CD4-positive, alpha-beta T cell treated with Interleukin-6 at 100 ng/mL for 8 hours (primary cell): ENCODE results near the gene FHL2.

Source experiments
- DNase-seq: peaks from one replicate; pipeline ENCODE4 v3.0.0-alpha.2; 2020; ENCODE audit warnings: mixed read lengths, low spot score

Gene FHL2

DNA sequence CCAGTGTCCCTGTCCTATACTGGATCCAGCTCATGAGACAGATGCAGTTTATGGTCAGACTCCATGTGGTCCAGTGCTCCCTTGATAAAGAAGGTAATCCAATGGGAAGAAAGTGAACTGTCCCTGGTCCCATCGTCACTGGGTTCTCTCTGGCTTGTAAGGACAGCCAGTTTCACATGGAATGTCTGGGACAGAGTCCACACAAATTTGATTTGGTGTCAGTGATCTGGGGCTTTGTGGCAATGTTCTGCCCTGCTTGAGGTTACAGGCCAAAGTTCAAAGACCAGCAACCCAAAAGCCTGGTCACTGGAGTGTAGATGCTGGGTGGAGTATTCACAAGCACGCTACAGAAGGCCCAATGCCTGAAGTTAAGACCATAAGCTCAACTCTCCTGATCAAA lies 22.2 kb upstream of the FHL2 start:
- DNase-seq, result no peak

DNA sequence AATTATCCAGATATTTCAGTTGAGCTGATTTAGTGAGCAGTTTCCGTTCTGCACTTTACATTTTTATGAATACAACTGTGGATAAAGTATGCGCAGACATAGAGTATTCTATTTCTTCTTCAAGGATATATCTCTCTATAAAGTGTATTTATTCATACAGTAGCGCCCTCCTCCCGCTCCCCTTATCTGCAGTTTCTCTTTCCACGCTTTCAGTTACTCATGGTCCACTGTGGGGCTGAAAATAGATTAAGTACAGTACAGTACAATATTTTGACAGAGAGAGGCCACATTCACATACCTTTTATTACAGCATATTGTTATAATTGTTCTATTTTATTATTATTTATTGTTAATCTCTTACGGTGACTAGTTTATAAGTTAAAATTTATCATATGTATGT lies 19.7 kb upstream of the FHL2 start:
- DNase-seq, result no peak

DNA sequence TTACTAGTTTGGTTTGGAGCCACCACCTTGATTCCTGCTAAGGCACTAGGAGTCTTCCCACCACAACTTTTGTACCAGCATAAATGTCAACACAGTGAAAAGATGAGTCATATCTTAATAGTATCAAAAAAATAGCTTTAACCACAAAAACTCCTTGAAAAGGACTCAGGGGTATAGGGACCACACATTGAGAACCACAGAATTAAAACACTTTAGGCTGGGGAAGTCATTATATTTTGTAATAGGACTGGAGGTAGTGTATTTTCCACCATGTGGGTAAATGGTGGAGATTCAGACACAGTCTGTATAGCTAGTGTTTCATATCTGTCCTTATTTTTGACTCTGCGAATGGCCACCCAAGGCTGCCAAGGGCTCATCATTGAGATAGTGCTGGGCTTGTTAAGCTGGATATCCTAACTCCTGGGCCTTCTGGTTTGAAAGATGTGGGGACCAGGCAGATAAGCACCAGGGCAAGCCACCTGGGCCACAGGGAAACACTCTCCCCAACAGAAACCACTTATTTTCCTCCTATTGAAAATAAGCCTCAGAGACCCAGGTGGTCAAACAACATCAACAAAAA lies 19.1 kb upstream of the FHL2 start:
- no peak for DNase-seq

DNA sequence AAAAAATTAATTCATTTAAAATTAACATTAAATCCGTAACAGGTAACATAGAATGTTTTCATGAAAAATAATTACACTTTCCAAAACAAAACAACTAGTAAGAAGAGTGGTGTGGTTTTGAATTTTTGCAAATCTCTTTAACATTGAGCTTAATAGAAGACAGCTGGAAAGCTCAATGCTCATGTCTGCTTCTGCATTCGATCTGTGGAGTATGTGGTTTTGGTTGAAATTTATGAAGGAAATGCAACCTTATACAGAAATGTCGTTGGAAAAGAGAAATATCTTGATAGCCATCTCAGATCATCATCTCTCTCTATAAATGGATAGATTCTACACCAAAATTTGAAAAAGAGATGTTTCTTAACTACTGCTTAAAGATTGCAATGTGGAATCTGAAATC lies 17.3 kb upstream of the FHL2 start:
- DNase-seq, result no peak

DNA sequence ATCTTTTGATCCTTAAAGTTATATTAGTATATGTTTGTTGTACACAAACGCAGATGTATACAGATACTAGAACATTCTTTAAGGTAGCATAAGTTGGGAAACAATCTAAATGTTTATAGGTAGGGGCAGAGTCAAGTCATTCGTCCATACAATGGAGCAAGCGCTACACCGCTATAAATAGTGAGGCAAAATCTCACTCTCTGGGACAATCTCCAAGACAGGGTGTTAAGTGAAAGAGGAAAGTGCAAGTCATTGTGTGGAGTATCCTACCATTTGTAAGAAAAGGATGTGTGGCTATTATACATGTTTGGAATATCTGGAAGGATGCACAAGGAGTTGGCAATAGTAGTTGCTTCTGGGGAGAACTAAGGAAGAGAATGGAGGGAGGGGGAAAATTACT lies 16.2 kb upstream of the FHL2 start:
- no peak for DNase-seq

DNA sequence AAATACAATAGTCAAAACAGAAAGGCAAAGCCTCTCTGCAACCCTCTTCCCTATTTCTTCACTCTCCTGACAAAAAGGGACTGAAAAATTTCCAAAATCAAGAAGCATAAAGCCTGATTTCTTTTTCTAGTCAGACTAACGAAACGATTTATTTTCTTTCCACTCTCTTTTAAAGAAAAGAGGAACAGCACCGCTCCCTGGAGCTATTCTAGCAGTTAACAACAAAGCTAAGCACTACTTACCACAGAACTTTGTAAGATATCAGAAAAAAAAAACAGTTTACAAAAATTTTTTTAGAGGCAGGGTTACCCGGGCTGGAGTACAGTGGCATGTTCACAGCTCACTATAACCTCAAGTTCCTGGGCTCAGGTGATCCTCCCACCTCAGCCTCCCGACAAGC lies 14.4 kb upstream of the FHL2 start:
- no peak for DNase-seq

DNA sequence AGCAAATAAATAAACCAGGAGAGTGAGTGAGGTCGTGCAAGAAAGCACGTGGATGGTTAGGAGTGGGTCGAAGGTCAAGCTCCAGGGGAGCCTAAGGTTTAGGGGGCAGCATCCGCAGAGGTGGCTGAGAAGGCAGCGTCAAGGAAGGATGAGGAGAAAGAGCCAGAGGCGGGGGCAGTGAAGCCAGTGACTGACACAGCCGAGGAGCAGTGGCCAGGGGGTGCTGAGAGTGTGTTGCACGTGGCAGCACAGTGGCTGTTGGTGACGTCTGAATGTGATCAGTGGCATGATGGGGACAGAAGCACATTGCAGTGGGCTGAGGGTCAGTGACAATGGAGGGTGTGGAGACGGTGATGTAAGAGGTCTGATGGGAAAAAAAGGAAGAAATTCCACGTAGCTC lies 13.7 kb upstream of the FHL2 start:
- DNase-seq, result no peak

DNA sequence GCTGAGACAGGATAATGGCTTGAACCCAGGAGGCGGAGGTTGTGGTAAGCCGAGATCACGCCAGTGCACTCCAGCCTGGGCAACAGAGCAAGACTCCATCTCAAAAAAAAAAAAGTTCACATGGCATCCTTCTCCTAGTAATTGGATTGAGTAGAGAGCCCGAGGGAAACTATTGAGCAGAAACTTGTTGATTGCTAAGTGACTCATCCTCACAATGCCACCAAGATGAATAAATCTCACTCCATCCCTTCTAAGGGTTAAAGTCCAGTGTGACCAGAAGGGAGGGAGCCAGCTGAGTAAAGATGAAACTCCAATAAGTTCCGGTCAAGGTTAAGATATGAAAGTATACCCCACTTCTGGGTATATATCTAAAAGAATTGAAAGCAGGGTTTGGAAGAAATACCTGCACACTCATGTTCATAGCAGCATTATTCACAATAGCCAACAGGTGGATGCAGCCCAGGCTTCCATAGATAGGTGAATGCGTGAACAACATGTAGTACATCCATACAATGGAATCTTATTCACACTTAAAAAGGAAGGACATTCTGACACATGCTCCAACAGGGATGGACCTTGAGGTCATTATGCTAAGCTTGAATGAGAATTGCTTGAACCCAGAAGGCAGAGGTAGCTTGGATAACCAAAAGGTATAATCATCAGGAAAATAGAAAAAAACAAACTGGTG lies 13.0 kb upstream of the FHL2 start:
- DNase-seq, result no peak

DNA sequence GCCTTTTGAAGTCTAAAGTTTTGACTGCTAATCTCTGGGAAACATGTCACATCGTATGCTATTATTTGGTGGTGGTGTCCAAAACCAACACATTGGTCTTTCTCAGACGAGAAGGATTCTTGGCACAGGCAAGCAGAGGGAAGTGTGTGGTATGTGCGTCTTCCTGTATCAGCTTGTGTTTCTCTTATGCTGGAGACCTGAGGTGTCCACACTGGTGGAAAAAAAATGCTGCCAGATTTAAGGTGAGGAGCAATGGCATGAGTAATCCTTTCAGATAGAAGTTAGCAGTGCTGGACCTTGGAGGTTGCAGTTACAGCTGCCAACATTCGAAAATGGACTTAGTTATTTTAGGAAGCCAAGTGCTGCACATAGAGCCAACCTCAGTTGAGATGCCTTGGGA lies 11.7 kb upstream of the FHL2 start:
- no peak for DNase-seq

DNA sequence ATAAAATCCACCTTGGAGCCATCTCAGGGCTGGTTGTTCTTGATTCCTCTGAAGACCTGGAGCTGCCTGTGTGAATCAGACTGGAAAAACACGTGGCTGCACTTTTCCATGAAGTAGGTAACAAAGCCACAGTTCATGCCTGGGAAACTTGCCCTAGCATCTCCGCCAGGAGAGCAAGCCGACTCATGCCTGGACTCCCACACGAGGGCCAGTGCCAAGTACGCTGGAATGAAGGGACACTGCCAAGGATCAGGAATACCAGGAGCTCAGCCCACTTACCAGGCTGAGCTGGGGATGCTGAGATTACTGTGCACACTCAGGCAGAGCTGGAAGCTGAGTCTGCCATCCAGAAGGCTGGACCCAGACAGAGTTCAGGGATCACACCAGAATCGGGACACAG lies 10.9 kb upstream of the FHL2 start:
- DNase-seq, result no peak

DNA sequence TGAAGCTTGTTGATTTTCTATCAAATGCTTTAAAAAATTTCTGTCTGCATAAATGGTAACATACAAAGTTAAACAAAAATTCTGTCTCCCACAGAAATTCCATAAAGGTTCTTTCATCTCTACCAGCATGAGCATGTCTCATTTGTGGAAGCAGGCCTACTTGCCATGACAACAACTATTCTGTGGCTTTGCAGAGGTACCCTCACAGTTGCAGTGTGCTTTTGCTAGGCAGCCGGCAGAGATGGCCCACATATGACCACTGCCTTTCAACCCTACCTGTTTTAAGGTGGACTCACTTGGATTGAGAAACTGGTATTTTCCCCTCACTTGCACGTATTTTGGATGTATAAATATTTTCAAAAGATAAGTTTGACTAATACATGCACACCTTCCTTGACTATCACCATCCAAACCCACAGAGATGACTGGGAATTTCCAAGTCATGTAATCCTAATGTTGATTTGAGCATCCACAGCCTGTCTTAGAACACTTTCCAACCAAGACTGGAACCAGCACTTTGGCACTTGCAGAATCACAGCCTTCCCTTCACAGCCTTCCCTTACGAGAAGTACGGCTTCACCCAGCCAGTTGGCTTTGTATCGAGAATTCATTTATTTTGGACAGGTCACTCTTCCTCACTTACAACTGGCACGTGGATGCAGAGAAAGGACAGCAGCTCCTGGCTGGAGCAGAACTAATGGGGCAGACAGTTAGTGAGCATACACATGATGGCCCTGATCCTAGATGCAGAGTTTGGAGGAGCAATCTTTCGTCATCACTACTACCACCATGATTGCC lies 9.3 kb upstream of the FHL2 start:
- no peak for DNase-seq

DNA sequence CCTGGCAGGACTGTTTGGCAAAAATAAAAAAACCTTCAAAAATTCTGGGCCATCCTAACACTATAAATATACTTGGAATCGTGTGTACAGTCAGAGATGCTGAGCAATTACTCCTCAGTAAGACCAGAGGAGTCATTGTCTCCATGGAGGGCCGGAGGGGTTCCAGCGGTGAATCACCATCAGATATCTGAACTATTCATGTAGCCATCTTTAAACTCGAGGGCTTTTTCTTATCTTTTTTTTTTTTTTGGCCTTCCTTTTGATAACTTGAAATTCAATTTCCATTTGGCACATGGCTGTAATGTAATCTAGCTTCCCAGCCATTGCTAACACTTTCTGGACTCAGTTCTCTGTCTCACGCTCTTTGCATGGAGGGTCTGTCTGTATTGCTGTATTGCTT lies 7.4 kb upstream of the FHL2 start:
- DNase-seq, result no peak

DNA sequence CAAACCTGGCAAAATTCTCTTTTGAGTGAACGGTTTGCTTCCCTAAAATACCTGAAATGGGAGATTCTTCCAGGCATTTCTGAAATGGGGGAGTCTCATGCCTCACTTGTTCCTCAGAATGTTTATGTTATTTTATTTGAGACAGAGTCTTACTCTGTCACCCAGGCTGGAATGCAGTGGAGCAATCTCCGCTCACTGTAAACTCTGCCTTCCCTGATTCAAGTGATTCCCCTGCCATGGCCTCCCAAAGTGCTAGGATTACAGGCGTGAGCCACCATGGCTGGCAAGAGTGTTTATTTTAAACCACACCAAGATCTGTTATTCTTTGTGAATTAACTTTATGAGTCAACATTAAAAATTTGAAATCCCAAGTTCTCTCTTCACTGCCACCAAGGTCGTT lies 6.4 kb upstream of the FHL2 start:
- no peak for DNase-seq

DNA sequence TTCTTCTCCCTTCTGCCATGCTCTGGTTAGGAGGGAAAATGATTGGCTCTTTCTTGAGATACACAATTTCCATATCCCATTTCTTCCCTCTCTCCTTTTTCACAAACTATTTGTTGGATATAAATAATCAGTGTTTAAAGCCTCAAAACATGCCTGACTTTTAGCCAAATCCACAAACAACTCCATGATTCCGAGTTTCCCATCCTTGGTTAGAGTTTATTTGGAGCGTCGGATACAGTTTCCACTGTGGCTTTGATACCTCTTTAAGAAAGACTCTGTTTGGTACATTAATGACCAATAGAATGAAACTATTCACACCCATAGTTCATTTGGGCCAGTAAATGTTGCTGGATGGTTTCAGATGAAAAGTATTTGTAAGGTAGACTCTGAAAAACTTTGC lies 5.9 kb upstream of the FHL2 start:
- DNase-seq, result no peak

DNA sequence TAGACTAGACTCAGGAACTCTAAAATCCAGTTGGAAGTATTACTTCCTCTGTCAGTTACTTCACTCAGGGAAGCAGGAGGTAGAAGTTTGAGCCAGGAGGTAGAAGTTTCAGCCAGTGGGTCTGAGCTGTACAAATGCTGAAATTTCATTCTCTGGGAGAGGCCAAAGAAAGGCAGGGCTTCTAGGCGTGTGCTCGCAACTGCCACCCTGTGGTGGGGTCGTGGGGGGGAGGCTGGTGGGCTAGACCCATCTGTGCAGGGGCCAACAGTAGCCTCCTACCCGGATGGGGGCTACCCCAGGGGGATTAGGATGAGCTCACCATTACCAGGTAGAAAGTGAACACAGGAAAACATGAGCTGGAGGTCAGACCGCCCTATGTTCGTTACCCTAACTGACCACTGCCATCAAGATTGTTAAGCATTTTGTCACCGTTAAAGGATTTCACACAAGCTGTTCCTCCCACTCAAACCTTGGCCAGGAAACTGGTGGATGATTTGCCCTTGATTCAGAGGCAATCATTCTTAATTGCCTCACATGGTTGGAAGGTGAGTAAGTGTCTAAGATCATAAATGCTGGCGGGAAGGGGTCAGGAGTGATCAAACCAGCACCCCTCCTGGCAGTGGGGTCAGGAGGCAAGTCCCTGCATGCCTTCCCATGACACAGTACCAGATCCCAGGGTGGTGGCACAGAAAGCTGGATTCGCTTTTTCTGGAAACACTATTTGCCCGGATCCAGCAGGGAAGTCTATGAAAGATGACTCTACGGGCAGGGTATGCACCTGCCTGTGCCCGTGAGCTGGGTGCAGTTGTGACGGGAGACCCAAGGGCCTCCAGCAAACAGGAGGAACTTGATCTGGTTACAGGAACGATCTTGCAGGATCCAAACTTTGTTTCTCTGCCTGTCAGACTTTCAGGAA lies 5.2 kb upstream of the FHL2 start:
- no peak for DNase-seq

DNA sequence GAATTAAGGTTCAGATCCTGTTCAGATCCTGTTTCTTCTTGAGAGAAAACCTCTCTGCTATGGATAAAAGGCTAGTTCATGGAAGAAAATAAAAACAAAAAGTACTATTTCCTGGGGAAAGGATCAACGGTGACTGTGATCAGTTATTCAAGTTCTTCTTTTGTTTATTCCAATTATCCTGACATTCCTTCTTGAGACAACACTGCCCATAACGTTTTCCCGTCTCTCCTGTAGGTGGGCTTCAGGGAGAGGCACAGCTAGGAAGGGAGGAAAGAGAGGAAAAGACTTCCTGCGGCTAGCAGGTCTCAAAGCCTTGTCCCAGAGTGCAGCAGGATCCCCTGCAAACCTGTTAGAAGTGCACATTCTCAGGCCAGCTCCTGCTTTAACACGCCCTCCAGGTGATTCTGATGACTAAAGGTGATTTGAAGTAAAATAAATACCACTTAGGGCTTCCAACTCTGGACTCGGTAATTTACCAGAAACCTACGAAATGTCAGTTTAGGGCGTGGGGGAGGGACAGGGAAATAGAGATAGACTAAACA lies 4.5 kb upstream of the FHL2 start:
- DNase-seq, result no peak

DNA sequence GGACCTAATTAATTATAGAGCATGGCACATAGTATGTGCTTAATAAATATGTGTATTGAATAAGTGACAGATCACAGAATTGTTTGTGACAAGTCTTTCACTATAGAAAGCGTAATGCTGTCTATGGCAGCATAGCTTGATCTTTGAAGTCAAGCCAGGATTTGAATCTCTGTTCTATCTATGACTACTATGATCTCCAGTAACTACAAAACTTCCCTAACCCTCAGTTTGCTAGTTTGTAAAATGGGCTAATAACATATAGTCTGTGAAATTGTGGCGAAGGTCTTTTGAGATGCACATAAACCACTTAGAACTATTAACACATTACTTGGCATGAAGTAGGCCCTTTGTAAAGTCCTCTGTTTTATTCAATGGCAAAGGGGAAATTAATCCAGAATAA lies 4.0 kb upstream of the FHL2 start:
- DNase-seq, result no peak

DNA sequence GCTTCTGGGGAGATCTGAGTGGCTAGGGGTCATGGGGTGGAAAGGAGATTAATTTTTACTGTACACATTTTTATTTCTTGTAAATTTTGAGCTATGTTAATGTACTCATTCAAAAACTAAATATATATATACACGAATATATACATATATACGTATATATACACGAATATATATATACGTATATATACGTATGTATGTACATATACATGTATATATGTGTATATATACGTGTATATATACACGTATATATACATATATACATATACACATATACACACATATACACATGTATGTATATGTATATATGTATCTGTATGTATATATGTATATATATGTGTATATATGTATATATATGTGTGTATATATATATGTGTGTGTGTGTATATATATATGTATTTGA lies 3.0 kb upstream of the FHL2 start:
- DNase-seq, result no peak

DNA sequence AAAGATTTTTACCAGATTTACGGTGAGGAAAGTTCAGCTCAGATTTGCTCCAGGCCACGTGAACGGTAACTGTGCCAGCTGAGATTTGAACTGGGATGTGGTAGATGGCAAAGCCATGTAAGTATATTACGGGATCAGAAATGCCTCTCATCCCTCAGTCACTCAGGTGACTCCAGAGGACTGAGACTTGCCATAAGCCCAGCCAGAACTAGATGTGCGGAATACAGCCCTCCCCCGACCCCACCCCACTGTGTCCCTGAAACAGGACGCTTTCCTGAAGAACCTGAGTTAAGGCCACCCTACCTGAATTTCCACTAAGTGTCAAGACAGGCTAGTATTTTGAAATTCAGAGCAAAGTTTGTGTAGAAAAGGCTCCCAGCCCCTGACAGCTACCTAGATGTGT lies 1.3 kb upstream of the FHL2 start:
- DNase-seq, result no peak

DNA sequence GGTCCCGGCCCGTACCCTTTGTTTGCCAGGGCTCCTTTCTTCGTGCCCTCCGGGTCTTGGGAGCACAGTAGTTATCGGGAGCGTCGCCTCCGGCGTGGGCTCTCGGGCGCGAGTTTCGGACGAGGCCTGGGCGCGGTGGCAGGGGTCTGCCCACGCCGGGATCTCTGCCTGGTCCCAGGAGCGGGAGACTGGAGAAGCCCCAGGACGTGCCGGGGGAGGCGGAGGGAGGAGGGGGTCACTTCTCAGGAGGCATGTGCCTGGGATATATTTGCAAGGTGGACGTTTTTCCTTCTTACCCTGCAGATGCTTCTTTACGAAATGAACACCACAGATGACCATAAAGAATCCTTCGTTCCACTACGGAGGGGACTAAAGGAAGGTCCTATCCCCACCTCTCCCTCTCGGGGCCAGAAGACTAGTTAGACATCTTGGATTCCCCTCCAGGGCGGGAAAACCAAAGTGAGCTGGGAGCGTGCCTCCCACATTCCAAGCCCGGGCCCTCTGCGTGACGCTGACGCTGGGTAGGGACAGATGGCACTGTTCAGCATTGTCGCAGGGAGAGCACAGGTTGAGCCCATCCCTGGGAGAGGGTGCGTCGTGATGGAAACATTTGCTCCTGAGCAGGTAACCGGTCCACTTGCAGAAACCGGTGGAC lies 483 bp upstream of the FHL2 start:
- no peak for DNase-seq

DNA sequence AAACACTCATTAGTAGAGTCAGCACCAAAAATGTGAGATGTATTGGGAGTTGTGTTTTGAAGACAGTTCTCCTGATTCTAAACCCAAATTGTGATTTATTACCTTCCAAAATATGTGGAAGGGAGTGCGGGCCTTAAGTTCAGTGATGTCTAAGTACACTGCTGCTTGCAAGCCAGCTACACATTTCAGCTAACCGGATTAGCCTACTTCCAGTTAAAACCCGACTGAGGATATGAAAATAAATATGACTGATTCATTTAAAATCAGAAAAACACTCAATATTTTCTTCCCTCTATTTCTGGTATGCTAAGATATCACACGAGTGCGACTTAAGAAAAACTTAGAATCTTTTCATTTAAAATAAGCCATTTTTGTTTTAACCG lies 907 bp downstream of the FHL2 start:
- DNase-seq, result no peak
